HG02642 (cell line): ENCODE results near the gene GRN.
"Not testable (repeated sequence)": the region's sequence is repeated elsewhere in the genome, so short reads cannot be mapped to it uniquely, and the experiment has no call there.

Source experiments
- ATAC-seq: cut with Tn5 transposase; IDR thresholded peaks from one replicate; pipeline ENCODE4 v1.9.1; 2021; ENCODE audit warnings: mild to moderate bottlenecking; ENCODE audit not compliant: unreplicated experiment, poor library complexity

GRN gene

GRCh38 chr17:44321246-44322120 lies 23.6 kb upstream of the GRN start:
- no peak for ATAC-seq

- no peak for ATAC-seq
Observed at GRCh38 chr17:44322236-44322895, 22.7 kb upstream of the GRN start.

DNA sequence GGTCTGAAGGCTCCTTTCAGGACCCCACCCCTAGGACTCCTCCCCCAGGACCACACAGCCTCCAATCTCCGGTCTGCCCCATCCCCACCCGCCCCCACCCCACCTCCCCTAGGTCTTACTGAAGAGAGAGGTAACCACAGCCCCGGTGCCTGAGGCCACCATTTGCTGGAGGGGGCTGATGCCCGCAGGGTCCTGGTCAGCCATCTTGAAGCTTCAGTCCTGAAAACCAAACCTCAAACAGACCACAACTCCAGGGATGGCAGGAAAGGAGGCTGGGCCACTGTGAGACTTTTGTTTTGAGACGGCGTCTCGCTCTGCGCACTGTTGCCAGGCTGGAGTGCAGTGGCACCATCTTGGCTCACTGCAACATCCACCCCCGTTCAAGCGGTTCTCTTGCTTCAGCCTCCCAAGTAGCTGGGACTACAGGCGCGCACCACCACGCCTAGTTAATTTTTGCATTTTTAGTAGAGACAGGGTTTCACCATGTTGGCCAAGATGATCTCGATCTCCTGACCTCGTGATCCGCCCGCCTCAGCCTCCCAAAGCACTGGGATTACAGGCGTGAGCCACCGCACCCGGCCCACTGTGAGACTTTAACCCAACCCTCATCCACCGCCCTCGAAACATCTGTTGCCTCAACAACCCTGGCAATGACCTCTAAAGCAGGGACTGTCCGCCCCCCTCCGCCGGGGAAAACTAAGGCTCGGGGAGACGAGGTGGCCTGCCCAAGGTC lies 21.6 kb upstream of the GRN start:
- no peak for ATAC-seq

- peak; percentile 2 for ATAC-seq
Observed at GRCh38 chr17:44324092-44324570, 21.0 kb upstream of the GRN start.

DNA sequence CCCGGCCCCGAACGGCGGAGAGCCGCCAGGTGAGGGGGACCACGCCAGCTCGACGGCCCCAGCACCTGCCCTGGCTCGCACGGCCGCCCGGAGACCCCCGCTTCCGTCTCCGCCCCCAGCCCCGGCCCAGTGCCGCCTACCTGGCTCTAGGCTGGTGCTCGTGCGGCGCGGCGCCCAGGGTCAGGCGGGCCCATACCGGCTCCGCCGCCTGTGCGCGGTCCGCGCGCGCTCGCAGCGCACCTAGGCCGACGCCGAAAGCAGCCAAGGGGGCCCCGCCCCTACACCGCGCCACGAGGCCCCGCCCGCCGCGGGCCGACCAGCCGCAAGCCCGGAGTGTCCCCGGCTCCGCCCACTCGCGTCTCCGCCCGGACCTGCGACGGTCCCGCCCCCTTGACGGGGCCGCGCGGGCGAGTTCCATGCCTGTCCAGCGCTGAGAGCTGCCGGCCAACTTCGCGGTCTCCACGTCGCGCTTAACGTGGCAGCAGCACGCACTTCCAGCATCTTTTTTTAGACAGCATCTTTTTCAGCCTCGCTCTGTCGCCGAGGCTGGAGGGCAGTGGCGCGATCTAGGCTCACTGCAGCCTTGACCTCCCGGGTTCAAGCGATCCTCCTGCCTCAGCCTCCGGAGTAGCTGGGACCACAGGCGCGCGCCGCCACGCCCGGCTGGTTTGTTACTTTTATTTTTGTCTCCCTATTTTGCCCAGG lies 20.4 kb upstream of the GRN start, which contains the start of gene SLC25A39:
TSS of gene SLC25A39 (minus strand) at position 253 of the 705 bp plus-strand sequence. CDS start 1,261 bp downstream, outside the sequence.
- ATAC-seq: peak; percentile 77

DNA sequence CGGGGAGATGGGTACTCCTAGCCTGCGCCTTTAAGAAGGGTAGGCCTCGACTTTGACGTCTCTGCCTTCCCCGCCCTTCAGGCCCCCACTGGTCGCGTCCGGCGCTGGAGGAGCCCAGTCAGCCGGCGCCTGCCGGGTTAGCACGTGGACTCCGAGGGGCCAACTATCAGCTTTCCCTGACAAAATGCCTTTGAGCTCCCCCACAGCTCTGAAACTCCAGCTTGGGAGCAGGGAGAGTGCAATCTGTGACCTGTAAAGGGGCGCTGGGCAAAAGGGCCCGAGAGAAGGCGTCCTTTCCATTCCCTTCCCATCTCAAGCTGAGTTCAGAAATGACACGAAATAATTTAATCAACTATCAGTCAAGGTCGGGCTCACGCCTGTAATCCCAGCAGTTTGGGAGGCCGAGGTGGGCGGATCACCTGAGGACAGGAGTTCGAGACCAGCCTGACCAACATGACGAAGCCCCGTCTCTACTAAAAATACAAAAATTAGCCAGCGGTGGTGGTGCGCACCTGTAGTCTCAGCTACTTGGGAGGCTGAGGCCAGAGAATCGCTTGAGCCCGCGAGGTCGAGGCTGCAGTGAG lies 18.1 kb upstream of the GRN start:
- ATAC-seq: peak; percentile 46

DNA sequence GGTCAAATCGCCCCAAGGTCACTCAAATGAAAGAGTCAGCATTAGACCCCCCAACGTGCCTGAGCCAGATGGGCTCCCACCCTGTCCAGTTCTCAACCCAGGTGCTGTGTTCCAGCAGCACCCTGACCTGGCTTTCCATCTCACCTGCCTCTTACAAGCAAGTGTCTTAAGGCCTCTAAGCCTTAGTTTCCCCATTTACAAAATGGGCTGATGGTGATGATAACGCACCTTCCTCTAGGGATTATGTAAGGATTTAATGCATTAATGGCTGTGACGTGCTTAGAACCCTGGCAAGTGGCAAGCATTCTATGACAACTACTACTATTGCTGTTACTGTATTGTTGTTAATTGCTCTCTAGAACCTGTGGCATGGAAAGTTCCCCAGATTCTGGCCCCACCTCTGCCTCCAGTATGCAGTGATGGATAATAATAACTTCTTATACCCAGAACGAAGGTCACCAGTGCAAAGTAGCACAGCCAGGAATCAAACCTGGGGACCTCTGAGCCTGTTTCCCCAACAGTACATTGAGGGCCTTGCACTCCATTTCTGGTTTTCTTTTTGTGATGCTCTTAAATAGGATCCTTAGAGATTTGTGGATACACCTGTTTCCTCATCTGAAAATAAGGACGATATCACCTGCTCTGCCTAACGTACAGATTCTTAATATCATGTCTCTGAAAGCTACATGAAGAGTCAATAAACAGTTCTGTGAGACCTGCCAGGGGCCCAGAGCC lies 17.2 kb upstream of the GRN start:
- ATAC-seq: no peak

DNA sequence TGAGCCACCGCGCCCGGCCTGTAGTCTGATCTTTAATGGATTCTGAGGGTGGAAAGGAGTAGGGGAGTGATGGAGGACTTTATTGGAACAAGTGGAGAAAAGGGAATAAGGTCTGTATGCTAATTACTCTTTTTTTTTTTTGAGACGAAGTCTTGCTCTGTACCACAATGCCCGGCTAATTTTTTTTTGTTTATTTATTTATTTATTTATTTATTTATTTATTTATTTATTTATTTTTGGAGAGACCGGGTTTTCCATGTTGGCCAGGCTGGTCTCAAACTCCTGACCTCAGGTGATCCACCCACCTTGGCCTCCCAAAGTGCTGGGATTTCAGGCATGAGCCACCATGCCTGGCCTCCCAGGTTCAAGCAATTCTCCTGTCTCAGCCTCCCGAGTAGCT lies 15.6 kb upstream of the GRN start:
- not testable (repeated sequence) for ATAC-seq

GRCh38 chr17:44330263-44330662 lies 14.8 kb upstream of the GRN start:
- not testable (repeated sequence) for ATAC-seq

GRCh38 chr17:44331249-44331760 lies 13.8 kb upstream of the GRN start:
- no peak for ATAC-seq

GRCh38 chr17:44333371-44333770 lies 11.7 kb upstream of the GRN start:
- ATAC-seq: no peak

GRCh38 chr17:44334315-44334714 lies 10.8 kb upstream of the GRN start:
- ATAC-seq: no peak

DNA sequence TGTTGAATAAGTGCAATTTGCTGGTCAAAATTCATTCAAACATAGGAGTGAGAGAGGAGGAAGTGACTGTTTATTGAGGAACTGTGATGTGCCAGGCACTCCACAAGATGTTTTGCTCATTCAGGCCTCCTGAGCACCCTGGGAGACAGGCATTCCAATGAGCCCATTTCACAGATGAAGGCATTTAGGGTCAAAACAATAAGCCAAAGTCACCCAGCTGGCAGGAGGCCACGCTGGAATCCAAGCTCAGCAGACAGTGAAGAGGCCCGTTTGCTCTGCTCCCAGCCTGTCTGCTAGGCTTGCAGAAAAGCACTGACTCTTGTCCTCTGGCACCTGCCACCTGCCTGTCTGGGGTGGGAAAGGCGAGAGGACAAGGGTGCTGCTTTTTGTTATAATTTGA lies 10.4 kb upstream of the GRN start:
- ATAC-seq: no peak

DNA sequence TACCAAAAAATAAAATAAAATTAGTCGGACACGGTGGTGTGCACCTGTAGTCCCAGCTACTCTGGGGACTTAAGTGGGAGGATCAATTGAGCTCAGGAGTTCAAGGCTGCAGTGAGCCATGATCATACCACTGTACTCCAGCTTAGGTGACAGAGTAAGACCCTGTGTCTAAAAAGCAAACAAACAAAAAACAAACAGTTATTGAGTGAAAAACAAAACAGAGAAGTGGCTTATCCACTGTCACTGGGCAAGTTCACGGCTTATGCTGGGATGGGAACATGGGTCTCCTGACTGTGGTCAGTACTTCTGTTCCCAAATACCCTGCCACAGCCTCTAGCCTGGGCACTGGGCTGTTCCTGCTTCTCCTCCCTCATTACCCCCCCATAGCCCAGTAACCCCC lies 9.5 kb upstream of the GRN start:
- ATAC-seq: no peak

- ATAC-seq: no peak
Observed at GRCh38 chr17:44335968-44336367, 9.1 kb upstream of the GRN start.

GRCh38 chr17:44338702-44339101 lies 6.4 kb upstream of the GRN start:
- ATAC-seq: no peak

- ATAC-seq: not testable (repeated sequence)
Observed at GRCh38 chr17:44340553-44340952, 4.5 kb upstream of the GRN start.

GRCh38 chr17:44343510-44344209 lies 1.4 kb upstream of the GRN start:
- ATAC-seq: no peak
